ENCODE data around the gene TIMP2. TPM values are rescaled to one million over a fixed set of nuclear protein-coding genes. Genes with fewer than 3 reads are reported as not detected.

Gene TIMP2
- total and polyA plus RNA-seq, 2 experiments from 2014 or later: 20.9 to 63.3 TPM

GRCh38 chr17:78933959-78934568 lies 8.9 kb upstream of the TIMP2 start:
- Histone ChIP-seq H3K4me2 (peak overlapping the region; percentile 60), H3K79me2 (no peaks in the 10 kb centered on the region), H3K27me3 (no peaks in the 10 kb centered on the region), H4K20me1 (ENCODE audit: insufficient read depth, poor library complexity, severe bottlenecking) (no peaks in the 10 kb centered on the region), H3K9me2 (replicated peaks; ENCODE audit: insufficient read depth) (no peaks in the 10 kb centered on the region), H3K9me3 (ENCODE audit: low read depth) (no peaks in the 10 kb centered on the region), H2AFZ (no peak overlapping the region), H3K36me3 (replicated peaks; ENCODE audit: insufficient read depth, low read depth) (no peaks in the 10 kb centered on the region), H3K4me3 (no peak overlapping the region), H3K27ac (peak overlapping the region; percentile 96), H3K4me1 (ENCODE audit: insufficient read depth) (peaks cover 27% of the 10 kb centered on the region)
- peak; percentile 93 for DNase-seq (ENCODE audit: low spot score)
- WGBS (ENCODE audit: low lambda C conversion rate, missing lambda C conversion rate): 33% methylated on average over 16 of the region's 16 CpGs
- no peak for TF ChIP-seq EZH2phosphoT487 (IDR thresholded peaks at IDR 0.05; ENCODE audit: low read depth, severe bottlenecking, unreplicated experiment)
- no peak for TF ChIP-seq EZH2 (IDR thresholded peaks at IDR 0.05; ENCODE audit: borderline replicate concordance)

- peak overlapping the region; percentile 50 for H3K4me2 ChIP-seq
- H3K79me2 ChIP-seq: no peaks in the 10 kb centered on the region
- H3K36me3 ChIP-seq (replicated peaks; ENCODE audit: insufficient read depth, low read depth): no peaks in the 10 kb centered on the region
- no peak overlapping the region for H3K4me3 ChIP-seq
- no peak overlapping the region for H2AFZ ChIP-seq
- H3K9me2 ChIP-seq (replicated peaks; ENCODE audit: insufficient read depth): no peaks in the 10 kb centered on the region
- peak; percentile 87 for DNase-seq (ENCODE audit: low spot score)
- no peaks in the 10 kb centered on the region for H3K9me3 ChIP-seq (ENCODE audit: low read depth)
- H3K4me1 ChIP-seq (ENCODE audit: insufficient read depth): peaks cover 27% of the 10 kb centered on the region
- WGBS (ENCODE audit: low lambda C conversion rate, missing lambda C conversion rate): 80% methylated on average over 18 of the region's 18 CpGs
- H3K27me3 ChIP-seq: no peaks in the 10 kb centered on the region
- TF ChIP-seq, protein P1, sequence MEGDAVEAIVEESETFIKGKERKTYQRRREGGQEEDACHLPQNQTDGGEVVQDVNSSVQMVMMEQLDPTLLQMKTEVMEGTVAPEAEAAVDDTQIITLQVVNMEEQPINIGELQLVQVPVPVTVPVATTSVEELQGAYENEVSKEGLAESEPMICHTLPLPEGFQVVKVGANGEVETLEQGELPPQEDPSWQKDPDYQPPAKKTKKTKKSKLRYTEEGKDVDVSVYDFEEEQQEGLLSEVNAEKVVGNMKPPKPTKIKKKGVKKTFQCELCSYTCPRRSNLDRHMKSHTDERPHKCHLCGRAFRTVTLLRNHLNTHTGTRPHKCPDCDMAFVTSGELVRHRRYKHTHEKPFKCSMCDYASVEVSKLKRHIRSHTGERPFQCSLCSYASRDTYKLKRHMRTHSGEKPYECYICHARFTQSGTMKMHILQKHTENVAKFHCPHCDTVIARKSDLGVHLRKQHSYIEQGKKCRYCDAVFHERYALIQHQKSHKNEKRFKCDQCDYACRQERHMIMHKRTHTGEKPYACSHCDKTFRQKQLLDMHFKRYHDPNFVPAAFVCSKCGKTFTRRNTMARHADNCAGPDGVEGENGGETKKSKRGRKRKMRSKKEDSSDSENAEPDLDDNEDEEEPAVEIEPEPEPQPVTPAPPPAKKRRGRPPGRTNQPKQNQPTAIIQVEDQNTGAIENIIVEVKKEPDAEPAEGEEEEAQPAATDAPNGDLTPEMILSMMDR (IDR thresholded peaks at IDR 0.05; ENCODE audit: poor library complexity): no peak
- TF ChIP-seq EZH2phosphoT487 (IDR thresholded peaks at IDR 0.05; ENCODE audit: low read depth, severe bottlenecking, unreplicated experiment) (no peak), EZH2 (IDR thresholded peaks at IDR 0.05; ENCODE audit: borderline replicate concordance) (no peak)
- H3K27ac ChIP-seq: peak overlapping the region; percentile 96
- no peaks in the 10 kb centered on the region for H4K20me1 ChIP-seq (ENCODE audit: insufficient read depth, poor library complexity, severe bottlenecking)
Observed at GRCh38 chr17:78933025-78933958, 8.1 kb upstream of the TIMP2 start.

DNA sequence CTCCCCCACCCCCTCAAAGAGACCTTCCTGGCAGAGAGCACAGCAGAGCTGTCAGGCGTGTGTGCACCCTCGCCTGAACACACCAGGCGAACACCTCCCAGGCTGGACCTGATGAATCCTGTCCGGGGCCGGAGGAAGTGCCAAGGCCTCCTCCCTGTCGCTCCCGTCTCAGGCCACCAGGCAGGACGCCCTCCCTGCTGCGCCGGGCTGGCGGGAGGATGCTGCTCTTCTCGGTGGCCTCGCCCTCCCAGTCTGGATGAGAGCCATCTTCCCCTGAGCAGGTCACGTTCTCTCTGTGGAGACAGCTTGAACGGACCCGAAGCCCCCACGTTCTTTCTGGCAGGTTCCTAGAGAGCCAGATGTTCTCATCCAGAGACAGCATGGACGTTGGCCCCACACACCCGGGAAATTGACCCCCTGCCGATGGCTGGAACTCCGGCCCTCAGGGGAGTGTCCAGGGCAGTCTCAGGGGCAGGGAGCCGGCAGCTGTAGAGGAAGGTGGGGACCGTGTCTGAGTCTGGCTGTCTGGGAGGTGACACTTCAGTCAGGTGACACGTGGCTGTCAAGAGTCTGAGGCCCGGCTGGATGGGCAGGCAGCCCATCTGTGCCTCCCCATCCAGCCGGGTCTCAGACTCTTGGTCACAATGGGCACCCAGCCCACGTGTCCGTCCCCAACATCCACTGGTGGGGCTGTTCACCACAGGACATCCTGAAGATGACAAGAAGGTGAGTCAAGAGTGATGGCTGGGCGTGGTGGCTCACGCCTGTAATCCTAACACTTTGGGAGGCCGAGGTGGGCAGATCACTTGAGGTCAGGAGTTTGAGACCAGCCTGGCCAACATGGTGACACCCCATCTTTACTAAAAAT lies 5.0 kb upstream of the TIMP2 start:
- no peak overlapping the region for H2AFZ ChIP-seq
- TF ChIP-seq, protein P1 (IDR thresholded peaks at IDR 0.05; ENCODE audit: poor library complexity): no peak
- TF ChIP-seq EZH2 (IDR thresholded peaks at IDR 0.05; ENCODE audit: borderline replicate concordance) (no peak), EZH2phosphoT487 (IDR thresholded peaks at IDR 0.05; ENCODE audit: low read depth, severe bottlenecking, unreplicated experiment) (no peak)
- H3K4me2 ChIP-seq: no peak overlapping the region
- H3K36me3 ChIP-seq (replicated peaks; ENCODE audit: insufficient read depth, low read depth): no peaks in the 10 kb centered on the region
- DNase-seq (ENCODE audit: low spot score): no peak
- H3K9me3 ChIP-seq (ENCODE audit: low read depth): no peaks in the 10 kb centered on the region
- H4K20me1 ChIP-seq (ENCODE audit: insufficient read depth, poor library complexity, severe bottlenecking): no peaks in the 10 kb centered on the region
- H3K27ac ChIP-seq: no peak overlapping the region
- H3K79me2 ChIP-seq: no peaks in the 10 kb centered on the region
- no peaks in the 10 kb centered on the region for H3K27me3 ChIP-seq
- H3K9me2 ChIP-seq (replicated peaks; ENCODE audit: insufficient read depth): no peaks in the 10 kb centered on the region
- WGBS (ENCODE audit: low lambda C conversion rate, missing lambda C conversion rate): 83% methylated on average over 31 of the region's 31 CpGs
- H3K4me1 ChIP-seq (ENCODE audit: insufficient read depth): peaks cover 19% of the 10 kb centered on the region
- no peak overlapping the region for H3K4me3 ChIP-seq
